ENCODE results near the gene CARNS1.

DNA sequence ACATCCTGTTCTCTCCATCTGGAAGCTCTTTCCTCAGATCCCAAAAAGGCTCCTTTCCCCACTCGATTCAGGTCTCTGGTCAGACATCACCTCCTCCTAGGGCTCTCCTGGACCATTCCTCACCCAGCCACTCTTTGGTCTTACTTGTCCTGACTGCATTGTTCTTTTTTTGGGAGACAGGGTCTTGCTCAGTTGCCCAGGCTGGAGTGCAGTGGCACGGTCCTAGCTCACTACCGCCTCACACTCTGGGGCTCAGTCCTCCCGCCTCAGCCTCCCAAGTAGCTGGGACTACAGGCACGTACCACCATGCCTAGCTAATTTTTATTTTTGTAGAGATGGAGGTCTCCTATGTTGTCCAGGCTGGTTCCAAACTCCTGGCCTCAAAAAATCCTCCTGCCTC, 30.0 kb downstream of the CARNS1 start:
- TF ChIP-seq CTCF (IDR thresholded peaks at IDR 0.05) (no peak), POLR2A (IDR thresholded peaks at IDR 0.05) (no peak)
